ENCODE measurements around the gene CDH12.

- TF ChIP-seq EZH2 (IDR thresholded peaks at IDR 0.05; ENCODE audit: insufficient read depth, poor library complexity, severe bottlenecking) (no peak), EZH2phosphoT487 (IDR thresholded peaks at IDR 0.05; ENCODE audit: insufficient read depth, low read depth) (no peak)
Observed at GRCh38 chr5:21880164-21880563, 973.0 kb downstream of the CDH12 start.
